H9 (cell line): ENCODE data around the gene OR2Z1. TPM values are rescaled to one million over a fixed set of nuclear protein-coding genes. Genes with fewer than 3 reads are reported as not detected.

ENCODE experiments used
- DNase-seq: peaks from one replicate; pipeline ENCODE4 v3.0.0-alpha.2; 2017
- H2AFZ ChIP-seq: one replicate; pipeline ENCODE4 v1.6.1; 2013; ENCODE audit warnings: mild to moderate bottlenecking, low read length, control low read depth, moderate library complexity
- H2AK5ac ChIP-seq: 2 replicates; pipeline ENCODE4 v1.6.1; 2013; ENCODE audit warnings: low read length, control low read depth, mixed read lengths; ENCODE audit not compliant: insufficient read length
- H2BK120ac ChIP-seq: one replicate; pipeline ENCODE4 v1.6.1; 2013; ENCODE audit warnings: low read depth, mild to moderate bottlenecking, low read length, control low read depth, inconsistent platforms; ENCODE audit not compliant: poor library complexity, severe bottlenecking
- H2BK12ac ChIP-seq: 2 replicates; pipeline ENCODE4 v1.6.1; 2013; ENCODE audit warnings: low read length, control low read depth, mixed read lengths, low read depth; ENCODE audit not compliant: insufficient read length
- H2BK15ac ChIP-seq: 2 replicates; pipeline ENCODE4 v1.6.1; 2013; ENCODE audit warnings: low read depth, low read length, control low read depth
- H2BK20ac ChIP-seq: one replicate; pipeline ENCODE4 v1.6.1; 2013; ENCODE audit warnings: low read depth, mild to moderate bottlenecking, low read length, control low read depth, inconsistent platforms; ENCODE audit not compliant: poor library complexity, severe bottlenecking
- H2BK5ac ChIP-seq: 2 replicates; pipeline ENCODE4 v1.6.1; 2013; ENCODE audit warnings: low read length, control low read depth, mixed read lengths; ENCODE audit not compliant: insufficient read length
- H3K14ac ChIP-seq: 2 replicates; pipeline ENCODE4 v1.6.1; 2013; ENCODE audit warnings: low read length, control low read depth; ENCODE audit not compliant: insufficient read depth
- H3K18ac ChIP-seq: 2 replicates; pipeline ENCODE4 v1.6.1; 2013; ENCODE audit warnings: low read depth, mild to moderate bottlenecking, mixed read lengths, low read length, control low read depth; ENCODE audit not compliant: insufficient read length
- H3K23ac ChIP-seq: 2 replicates; pipeline ENCODE4 v1.6.1; 2013; ENCODE audit warnings: low read length, control low read depth, mixed read lengths, low read depth; ENCODE audit not compliant: insufficient read length
- H3K23me2 ChIP-seq: 2 replicates; pipeline ENCODE4 v1.6.1; 2013; ENCODE audit warnings: low read depth, mild to moderate bottlenecking, mixed read lengths, low read length, control low read depth; ENCODE audit not compliant: insufficient read length, poor library complexity, severe bottlenecking
- H3K27ac ChIP-seq: 2 replicates; pipeline ENCODE4 v1.5.1; 2013; ENCODE audit warnings: low read length, control low read depth, mixed read lengths, low read depth; ENCODE audit not compliant: insufficient read length
- H3K27me3 ChIP-seq: 2 replicates; pipeline ENCODE4 v1.6.1; 2013; ENCODE audit warnings: low read length, control low read depth, inconsistent platforms; ENCODE audit not compliant: insufficient read depth
- H3K4ac ChIP-seq: 2 replicates; pipeline ENCODE4 v1.6.1; 2013; ENCODE audit warnings: low read depth, mild to moderate bottlenecking, control low read depth, inconsistent platforms, low read length, moderate library complexity
- H3K4me1 ChIP-seq: 2 replicates; pipeline ENCODE4 v1.6.1; 2013; ENCODE audit warnings: low read length, control low read depth, inconsistent platforms; ENCODE audit not compliant: insufficient read depth
- H3K4me2 ChIP-seq: 2 replicates; pipeline ENCODE4 v1.6.1; 2013; ENCODE audit warnings: low read length, control low read depth, mixed read lengths; ENCODE audit not compliant: insufficient read length, insufficient read depth
- H3K56ac ChIP-seq: 2 replicates; pipeline ENCODE4 v1.6.1; 2013; ENCODE audit warnings: low read depth, mild to moderate bottlenecking, mixed read lengths, low read length, control low read depth; ENCODE audit not compliant: insufficient read length
- H3K79me1 ChIP-seq: 2 replicates; pipeline ENCODE4 v1.6.1; 2013; ENCODE audit warnings: low read depth, mild to moderate bottlenecking, moderate library complexity, low read length, control low read depth, inconsistent platforms; ENCODE audit not compliant: insufficient read depth, poor library complexity, severe bottlenecking
- H3K79me2 ChIP-seq: 2 replicates; pipeline ENCODE4 v1.6.1; 2013; ENCODE audit warnings: low read length, control low read depth, inconsistent platforms; ENCODE audit not compliant: insufficient read depth
- H3K9ac ChIP-seq: 2 replicates; pipeline ENCODE4 v1.6.1; 2013; ENCODE audit warnings: low read length, control low read depth, mixed read lengths; ENCODE audit not compliant: insufficient read length; ENCODE audit errors: extremely low read depth
- H3K9me3 ChIP-seq: one replicate; pipeline ENCODE4 v1.6.1; 2013; ENCODE audit warnings: low read depth, low read length, inconsistent platforms; ENCODE audit not compliant: control insufficient read depth
- H3T11ph ChIP-seq: one replicate; pipeline ENCODE4 v1.6.1; 2013; ENCODE audit warnings: mild to moderate bottlenecking, low read length, control low read depth, inconsistent platforms
- H4K20me1 ChIP-seq: one replicate; pipeline ENCODE4 v1.6.1; 2013; ENCODE audit not compliant: control insufficient read depth, insufficient read length, insufficient read depth
- H4K5ac ChIP-seq: 2 replicates; pipeline ENCODE4 v1.6.1; 2013; ENCODE audit warnings: low read depth, mild to moderate bottlenecking, mixed read lengths, low read length, control low read depth; ENCODE audit not compliant: insufficient read length
- H4K8ac ChIP-seq: replicated peaks from 2 replicates; pipeline ENCODE4 v1.6.1; 2013; ENCODE audit warnings: low read length, control low read depth, mixed read lengths, low read depth; ENCODE audit not compliant: insufficient read length
- H4K91ac ChIP-seq: 2 replicates; pipeline ENCODE4 v1.6.1; 2013; ENCODE audit warnings: low read depth, mild to moderate bottlenecking, moderate library complexity, mixed read lengths, low read length, control low read depth; ENCODE audit not compliant: insufficient read length
- H3K27ac Mint-ChIP-seq, 3 experiments: 2 replicates in 2 of 3; 3 replicates in 1 of 3; pipeline ENCODE4 v1.8.0; 2020 to 2021; ENCODE audit warnings: mixed read lengths in 3 of 3, mild to moderate bottlenecking in 1 of 3, moderate library complexity in 1 of 3
- H3K27me3 Mint-ChIP-seq: 2 replicates; pipeline ENCODE4 v1.8.0; 2021; ENCODE audit warnings: low read depth, mild to moderate bottlenecking, moderate library complexity, mixed read lengths
- H3K36me3 Mint-ChIP-seq, 3 experiments: 2 replicates in 2 of 3; 3 replicates in 1 of 3; pipeline ENCODE4 v1.8.0; 2020 to 2021; ENCODE audit warnings: low read depth in 3 of 3, mixed read lengths in 3 of 3; ENCODE audit not compliant: insufficient read depth in 1 of 3
- H3K4me1 Mint-ChIP-seq, 2 experiments: 2 replicates each; pipeline ENCODE4 v1.8.0; 2020; ENCODE audit warnings: mixed read lengths in 2 of 2
- H3K4me3 Mint-ChIP-seq, 2 experiments: 2 replicates in 1 of 2; 3 replicates in 1 of 2; pipeline ENCODE4 v1.8.0; 2020 to 2021; ENCODE audit warnings: mild to moderate bottlenecking in 2 of 2, mixed read lengths in 2 of 2, moderate library complexity in 1 of 2
- H3K9me3 Mint-ChIP-seq, 2 experiments: 2 replicates in 1 of 2; 3 replicates in 1 of 2; pipeline ENCODE4 v1.8.0; 2020; ENCODE audit warnings: mild to moderate bottlenecking in 2 of 2, mixed read lengths in 2 of 2, moderate library complexity in 1 of 2
- CTCF ChIP-seq: fragments of 200-600 bp; sonication (generic); conservative IDR thresholded peaks from 3 replicates; pipeline ENCODE4 v1.8.0; 2021; ENCODE audit warnings: antibody characterized with exemption, mild to moderate bottlenecking
- WGBS: extraction: QIAGEN DNeasy Blood & Tissue Kit; methylation state at CpG from one replicate; pipeline ENCODE4 v1.1.7; 2013; ENCODE audit warnings: missing lambda C conversion rate, low lambda C conversion rate, mixed read lengths; ENCODE audit not compliant: insufficient read length; ENCODE audit errors: extremely low coverage; 5-methylcytosine and 5-hydroxymethylcytosine counted together
- total RNA-seq: library from RNA; stranded (reverse); gene quantifications from 2 replicates; pipeline ENCODE4 v1.2.1, GENCODE V29; 2021

OR2Z1 gene
- total RNA-seq, 1 experiment from 2014 or later = not detected

GRCh38 chr19:8698433-8699063, 22.9 kb upstream of the OR2Z1 start, which contains the start of gene ACTL9:
ACTL9 (minus strand) TSS chr19:8698795; CDS start chr19:8698701, 94 bp downstream.
- Histone ChIP-seq H4K5ac (no peak within 1 kb of the TSS), H2BK12ac (no peak within 1 kb of the TSS), H3K79me2 (no peaks in the 10 kb centered on the region), H3K18ac (no peak within 1 kb of the TSS), H2BK20ac (no peak within 1 kb of the TSS), H2AFZ (no peak within 1 kb of the TSS), H3T11ph (no peak within 1 kb of the TSS), H3K4ac (no peak within 1 kb of the TSS), H3K56ac (no peak within 1 kb of the TSS), H2BK15ac (no peak within 1 kb of the TSS), H3K23ac (no peak within 1 kb of the TSS), H3K4me1 (no peaks in the 10 kb centered on the region), H2BK5ac (no peak within 1 kb of the TSS), H4K91ac (no peak within 1 kb of the TSS), H3K27ac (no peak within 1 kb of the TSS), H3K23me2 (no peaks in the 10 kb centered on the region), H3K9ac (no peak within 1 kb of the TSS), H3K14ac (no peak within 1 kb of the TSS), H3K4me2 (no peak within 1 kb of the TSS), H4K20me1 (no peaks in the 10 kb centered on the region), H3K9me3 (no peaks in the 10 kb centered on the region), H4K8ac (no peak within 1 kb of the TSS), H2BK120ac (no peak within 1 kb of the TSS), H3K27me3 (no peaks in the 10 kb centered on the region; the same call in 1 of the 2 replicates), H2AK5ac (no peak within 1 kb of the TSS), H3K79me1 (no peaks in the 10 kb centered on the region)
- no peaks in the 10 kb centered on the region for H3K36me3 Mint-ChIP-seq
- no peak for TF ChIP-seq CTCF
- peaks cover 0 to 63% of the 10 kb centered on the region in 2 experiments; a peak in 3 of 5 replicates for H3K9me3 Mint-ChIP-seq
- H3K27ac Mint-ChIP-seq = no peak within 1 kb of the TSS
- DNase-seq = no peak
- H3K27me3 Mint-ChIP-seq = peaks cover 40% of the 10 kb centered on the region
- H3K4me3 Mint-ChIP-seq = no peak within 1 kb of the TSS
- WGBS = no CpG with 5 or more reads among the region's 23 CpGs
- H3K4me1 Mint-ChIP-seq = peaks cover 0 to 3% of the 10 kb centered on the region in 2 experiments; a peak in 2 of 4 replicates
